Endothelial cell (in vitro differentiated cells): ENCODE results near the gene LPP. TPM values are rescaled to one million over a fixed set of nuclear protein-coding genes. Genes with fewer than 3 reads are reported as not detected.

Experiments used
- DNase-seq: peaks from one replicate; pipeline ENCODE4 v3.0.0; 2021; ENCODE audit warnings: low spot score
- H3K27ac Mint-ChIP-seq: one replicate; pipeline ENCODE4 v1.8.0; 2021; ENCODE audit warnings: mixed read lengths, inconsistent platforms; ENCODE audit not compliant: unreplicated experiment
- H3K27me3 Mint-ChIP-seq: one replicate; pipeline ENCODE4 v1.8.0; 2021; ENCODE audit warnings: mild to moderate bottlenecking, moderate library complexity, mixed read lengths, inconsistent platforms; ENCODE audit not compliant: unreplicated experiment
- H3K36me3 Mint-ChIP-seq: one replicate; pipeline ENCODE4 v1.8.0; 2021; ENCODE audit warnings: mild to moderate bottlenecking, low read depth, mixed read lengths, inconsistent platforms; ENCODE audit not compliant: unreplicated experiment
- H3K4me1 Mint-ChIP-seq: one replicate; pipeline ENCODE4 v1.8.0; 2021; ENCODE audit warnings: mild to moderate bottlenecking, mixed read lengths, inconsistent platforms; ENCODE audit not compliant: unreplicated experiment
- H3K4me3 Mint-ChIP-seq: one replicate; pipeline ENCODE4 v1.8.0; 2021; ENCODE audit warnings: mild to moderate bottlenecking, mixed read lengths, inconsistent platforms; ENCODE audit not compliant: unreplicated experiment
- H3K9me3 Mint-ChIP-seq: one replicate; pipeline ENCODE4 v1.8.0; 2021; ENCODE audit warnings: mixed read lengths, inconsistent platforms; ENCODE audit not compliant: unreplicated experiment
- total RNA-seq: library from RNA; stranded (reverse); fragmentation: NEBNext Ultra II Directional; extraction: Animal tissue kit (Norgen Biotek cat#: 25700); gene quantifications from one replicate; pipeline ENCODE4 v1.2.1, GENCODE V29; 2021; ENCODE audit not compliant: unreplicated experiment
- TF ChIP-seq, protein P1 (sequence below): fragments of 200-600 bp; sonication (generic); IDR thresholded peaks from one replicate; pipeline ENCODE4 v1.5.0; 2021; ENCODE audit warnings: antibody characterized with exemption; ENCODE audit not compliant: unreplicated experiment

LPP gene
- total RNA-seq, 1 donor from 2014 or later: 181 TPM

- Mint-ChIP-seq H3K27me3 (peaks cover 9% of the 10 kb centered on the region), H3K4me3 (no peak overlapping the region), H3K9me3 (no peaks in the 10 kb centered on the region), H3K27ac (no peak overlapping the region), H3K4me1 (peaks cover 21% of the 10 kb centered on the region), H3K36me3 (peaks cover 4% of the 10 kb centered on the region)
- TF ChIP-seq, protein P1, sequence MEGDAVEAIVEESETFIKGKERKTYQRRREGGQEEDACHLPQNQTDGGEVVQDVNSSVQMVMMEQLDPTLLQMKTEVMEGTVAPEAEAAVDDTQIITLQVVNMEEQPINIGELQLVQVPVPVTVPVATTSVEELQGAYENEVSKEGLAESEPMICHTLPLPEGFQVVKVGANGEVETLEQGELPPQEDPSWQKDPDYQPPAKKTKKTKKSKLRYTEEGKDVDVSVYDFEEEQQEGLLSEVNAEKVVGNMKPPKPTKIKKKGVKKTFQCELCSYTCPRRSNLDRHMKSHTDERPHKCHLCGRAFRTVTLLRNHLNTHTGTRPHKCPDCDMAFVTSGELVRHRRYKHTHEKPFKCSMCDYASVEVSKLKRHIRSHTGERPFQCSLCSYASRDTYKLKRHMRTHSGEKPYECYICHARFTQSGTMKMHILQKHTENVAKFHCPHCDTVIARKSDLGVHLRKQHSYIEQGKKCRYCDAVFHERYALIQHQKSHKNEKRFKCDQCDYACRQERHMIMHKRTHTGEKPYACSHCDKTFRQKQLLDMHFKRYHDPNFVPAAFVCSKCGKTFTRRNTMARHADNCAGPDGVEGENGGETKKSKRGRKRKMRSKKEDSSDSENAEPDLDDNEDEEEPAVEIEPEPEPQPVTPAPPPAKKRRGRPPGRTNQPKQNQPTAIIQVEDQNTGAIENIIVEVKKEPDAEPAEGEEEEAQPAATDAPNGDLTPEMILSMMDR: no peak
- DNase-seq: no peak
These were observed 647.4 kb downstream of the LPP start for GRCh38 chr3:188801393-188801792.

DNA sequence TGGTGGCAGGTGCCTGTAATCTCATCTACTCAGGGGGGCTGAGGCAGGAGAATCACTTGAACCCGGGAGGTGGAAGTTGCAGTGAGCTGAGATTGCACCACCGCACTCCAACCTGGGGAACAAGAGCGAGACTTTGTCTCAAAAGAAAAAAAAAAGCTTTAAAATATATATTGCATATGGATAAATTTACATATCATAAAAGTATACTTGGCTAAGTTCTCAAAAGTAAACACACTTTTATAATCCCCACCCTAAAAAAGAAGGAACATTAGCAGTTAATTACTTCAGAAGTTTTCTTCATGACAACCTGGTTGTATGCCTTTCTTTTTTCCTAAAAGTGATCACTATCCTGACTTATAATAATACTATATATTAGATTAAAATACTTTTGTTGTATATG, 648.7 kb downstream of the LPP start:
- Mint-ChIP-seq H3K4me1 (peaks cover 10% of the 10 kb centered on the region), H3K27me3 (peaks cover 1% of the 10 kb centered on the region), H3K4me3 (no peak overlapping the region), H3K36me3 (peaks cover 9% of the 10 kb centered on the region), H3K27ac (no peak overlapping the region), H3K9me3 (peaks cover 4% of the 10 kb centered on the region)
- DNase-seq: no peak
- TF ChIP-seq, protein P1: no peak

GRCh38 chr3:188807006-188807405, 653.0 kb downstream of the LPP start:
- H3K9me3 Mint-ChIP-seq: peaks cover 5% of the 10 kb centered on the region
- H3K27ac Mint-ChIP-seq: no peak overlapping the region
- no peak for DNase-seq
- peaks cover 1% of the 10 kb centered on the region for H3K27me3 Mint-ChIP-seq
- H3K36me3 Mint-ChIP-seq: peaks cover 14% of the 10 kb centered on the region
- no peak overlapping the region for H3K4me3 Mint-ChIP-seq
- TF ChIP-seq, protein P1: no peak
- H3K4me1 Mint-ChIP-seq: no peaks in the 10 kb centered on the region

DNA sequence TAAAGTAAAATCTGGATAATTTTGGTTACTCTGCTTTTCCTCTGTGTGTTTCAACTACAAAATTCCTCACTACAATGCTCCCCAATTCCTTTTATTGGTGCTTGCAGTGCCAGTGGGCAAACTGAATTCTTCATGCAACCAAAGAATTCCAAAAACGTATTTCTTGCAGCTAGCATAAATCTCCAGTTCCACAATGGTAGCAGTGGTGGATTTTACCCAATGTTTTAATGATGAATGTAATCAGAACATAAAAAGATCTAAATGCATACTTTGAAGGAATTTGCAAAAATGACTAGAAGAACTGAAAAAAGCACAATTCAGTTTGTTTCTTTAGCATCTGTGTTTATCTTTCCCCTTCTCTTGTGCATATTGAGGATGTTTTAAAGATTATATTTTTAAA, 658.2 kb downstream of the LPP start:
- DNase-seq: no peak
- Mint-ChIP-seq H3K9me3 (peaks cover 5% of the 10 kb centered on the region), H3K27ac (no peak overlapping the region), H3K36me3 (peaks cover 9% of the 10 kb centered on the region), H3K4me3 (no peak overlapping the region), H3K27me3 (no peaks in the 10 kb centered on the region), H3K4me1 (no peaks in the 10 kb centered on the region)
- TF ChIP-seq, protein P1: no peak

DNA sequence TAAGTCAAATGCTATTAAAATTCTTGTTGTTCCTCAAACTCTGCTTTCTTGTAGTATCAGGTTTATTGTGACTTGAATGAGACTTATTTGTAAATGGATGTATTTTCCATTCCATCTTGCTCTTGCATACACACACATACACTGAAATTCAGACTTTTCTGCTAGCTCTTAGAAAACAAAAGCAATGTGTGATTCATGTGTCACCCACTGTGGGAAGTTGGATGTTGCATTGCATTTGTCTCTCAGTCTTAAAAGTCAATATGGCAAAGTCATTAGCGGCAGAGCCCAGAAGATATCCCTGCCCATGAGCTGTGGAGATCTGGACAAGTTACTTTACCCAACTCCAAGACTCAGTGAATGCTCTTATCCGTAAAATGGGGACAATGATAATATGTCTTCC, 660.6 kb downstream of the LPP start:
- DNase-seq: no peak
- H3K4me3 Mint-ChIP-seq: no peak overlapping the region
- TF ChIP-seq, protein P1: no peak
- H3K9me3 Mint-ChIP-seq: no peaks in the 10 kb centered on the region
- no peak overlapping the region for H3K27ac Mint-ChIP-seq
- no peaks in the 10 kb centered on the region for H3K36me3 Mint-ChIP-seq
- no peaks in the 10 kb centered on the region for H3K27me3 Mint-ChIP-seq
- peaks cover 15% of the 10 kb centered on the region for H3K4me1 Mint-ChIP-seq
